ENCODE data around the gene ELMOD1. TPM values are rescaled to one million over a fixed set of nuclear protein-coding genes. Genes with fewer than 3 reads are reported as not detected.

ELMOD1 gene
- total RNA-seq, 3 donors from 2014 or later (not counting 1 experiment from before 2014, with no cell fraction given) = not detected

GRCh38 chr11:107676336-107677057 is 85.5 kb downstream of the ELMOD1 start:
- Histone ChIP-seq H3K9me3 (ENCODE audit: control insufficient read depth, insufficient read depth, low read length) (no peaks in the 10 kb centered on the region), H3K4me3 (ENCODE audit: low read length) (no peak overlapping the region), H3K4me1 (ENCODE audit: control insufficient read depth, insufficient read depth, low read length) (no peaks in the 10 kb centered on the region), H3K27ac (ENCODE audit: low read length) (no peak overlapping the region), H3K27me3 (ENCODE audit: control insufficient read depth, insufficient read depth, low read length) (no peaks in the 10 kb centered on the region), H3K36me3 (ENCODE audit: control insufficient read depth, insufficient read depth, low read length) (no peaks in the 10 kb centered on the region)
- peaks cover 7 to 8% of the 10 kb centered on the region in 2 donors for H3K27me3 Mint-ChIP-seq (ENCODE audit: low read depth in 2 of 2)
- no peaks in the 10 kb centered on the region for H3K9me3 Mint-ChIP-seq
- H3K4me3 Mint-ChIP-seq = no peak overlapping the region
- no peak for ATAC-seq
- no peak overlapping the region for H3K27ac Mint-ChIP-seq
- H3K36me3 Mint-ChIP-seq = no peaks in the 10 kb centered on the region
- DNase-seq = no peak
- 71% methylated on average over 8 of the region's 8 CpGs for WGBS (ENCODE audit: insufficient coverage)
- TF ChIP-seq, protein P1, sequence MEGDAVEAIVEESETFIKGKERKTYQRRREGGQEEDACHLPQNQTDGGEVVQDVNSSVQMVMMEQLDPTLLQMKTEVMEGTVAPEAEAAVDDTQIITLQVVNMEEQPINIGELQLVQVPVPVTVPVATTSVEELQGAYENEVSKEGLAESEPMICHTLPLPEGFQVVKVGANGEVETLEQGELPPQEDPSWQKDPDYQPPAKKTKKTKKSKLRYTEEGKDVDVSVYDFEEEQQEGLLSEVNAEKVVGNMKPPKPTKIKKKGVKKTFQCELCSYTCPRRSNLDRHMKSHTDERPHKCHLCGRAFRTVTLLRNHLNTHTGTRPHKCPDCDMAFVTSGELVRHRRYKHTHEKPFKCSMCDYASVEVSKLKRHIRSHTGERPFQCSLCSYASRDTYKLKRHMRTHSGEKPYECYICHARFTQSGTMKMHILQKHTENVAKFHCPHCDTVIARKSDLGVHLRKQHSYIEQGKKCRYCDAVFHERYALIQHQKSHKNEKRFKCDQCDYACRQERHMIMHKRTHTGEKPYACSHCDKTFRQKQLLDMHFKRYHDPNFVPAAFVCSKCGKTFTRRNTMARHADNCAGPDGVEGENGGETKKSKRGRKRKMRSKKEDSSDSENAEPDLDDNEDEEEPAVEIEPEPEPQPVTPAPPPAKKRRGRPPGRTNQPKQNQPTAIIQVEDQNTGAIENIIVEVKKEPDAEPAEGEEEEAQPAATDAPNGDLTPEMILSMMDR (IDR thresholded peaks at IDR 0.05) = no peak
- intact Hi-C loops (cut with micrococcal nuclease) = no loop called here
- H3K4me1 Mint-ChIP-seq = no peaks in the 10 kb centered on the region

DNA sequence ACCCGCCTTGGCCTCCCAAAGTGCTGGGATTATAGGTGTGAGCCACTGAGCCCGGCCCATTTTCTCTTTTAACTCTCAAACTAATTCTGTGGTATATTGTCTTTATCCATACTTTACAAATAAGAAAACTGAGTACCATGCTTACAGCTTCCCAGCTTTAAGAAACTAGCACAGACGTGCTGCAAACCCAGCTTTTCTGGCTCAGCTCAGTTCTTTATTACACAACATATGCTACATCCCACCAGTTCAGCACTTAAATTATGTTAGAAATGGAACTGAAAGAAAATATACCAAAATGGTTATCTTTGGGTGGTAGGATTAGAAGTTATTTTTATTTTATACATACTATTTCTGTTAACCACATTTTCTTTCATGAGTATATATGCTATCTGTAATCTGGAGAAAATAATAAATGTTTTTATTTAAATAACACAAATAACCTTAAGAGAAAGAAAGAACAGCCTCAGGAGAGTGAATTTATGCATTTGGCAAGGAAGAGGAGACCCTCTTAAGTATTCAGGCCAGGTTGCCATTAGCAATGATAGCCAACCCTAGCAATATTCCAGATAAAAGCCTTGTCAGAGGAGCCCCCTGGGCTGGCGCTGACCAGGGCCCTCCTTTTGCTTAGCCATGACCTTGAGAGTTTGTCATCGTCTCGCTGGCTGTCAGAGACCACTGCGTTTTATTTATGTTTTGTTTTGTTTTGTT is 87.1 kb downstream of the ELMOD1 start:
- Mint-ChIP-seq H3K4me1 (no peaks in the 10 kb centered on the region), H3K27me3 (ENCODE audit: low read depth in 2 of 2) (peaks cover 5 to 7% of the 10 kb centered on the region in 2 donors), H3K36me3 (no peaks in the 10 kb centered on the region), H3K9me3 (no peaks in the 10 kb centered on the region), H3K27ac (no peak overlapping the region), H3K4me3 (no peak overlapping the region)
- no peaks in the 10 kb centered on the region for H3K36me3 ChIP-seq (ENCODE audit: control insufficient read depth, insufficient read depth, low read length)
- DNase-seq = no peak
- no peak for ATAC-seq
- no peaks in the 10 kb centered on the region for H3K27me3 ChIP-seq (ENCODE audit: control insufficient read depth, insufficient read depth, low read length)
- intact Hi-C loops (cut with micrococcal nuclease) = no loop called here
- H3K4me1 ChIP-seq (ENCODE audit: control insufficient read depth, insufficient read depth, low read length) = no peaks in the 10 kb centered on the region
- no peaks in the 10 kb centered on the region for H3K9me3 ChIP-seq (ENCODE audit: control insufficient read depth, insufficient read depth, low read length)
- no peak overlapping the region for H3K4me3 ChIP-seq (ENCODE audit: low read length)
- 97% methylated on average over 4 of the region's 7 CpGs for WGBS (ENCODE audit: insufficient coverage)
- no peak overlapping the region for H3K27ac ChIP-seq (ENCODE audit: low read length)
- TF ChIP-seq, protein P1 (IDR thresholded peaks at IDR 0.05) = no peak

DNA sequence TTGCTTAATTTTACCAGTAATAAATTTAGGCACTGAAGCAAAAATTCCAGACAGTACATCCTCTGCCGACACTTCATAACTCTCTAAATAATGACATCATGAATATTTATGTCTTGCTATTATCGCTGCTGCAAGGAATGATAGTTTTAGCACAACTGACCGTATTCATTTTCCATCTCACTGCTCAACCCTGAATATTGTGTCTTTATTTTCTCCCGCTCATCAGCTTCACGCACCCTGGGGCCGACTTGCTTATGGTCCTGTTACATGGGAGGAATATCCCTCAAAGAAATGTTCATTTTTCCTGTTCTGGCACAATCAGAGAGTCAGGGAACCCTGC is 87.7 kb downstream of the ELMOD1 start:
- no peaks in the 10 kb centered on the region for H3K36me3 ChIP-seq (ENCODE audit: control insufficient read depth, insufficient read depth, low read length)
- H3K27me3 ChIP-seq (ENCODE audit: control insufficient read depth, insufficient read depth, low read length) = no peaks in the 10 kb centered on the region
- Mint-ChIP-seq H3K4me1 (no peaks in the 10 kb centered on the region), H3K4me3 (no peak overlapping the region), H3K36me3 (no peaks in the 10 kb centered on the region), H3K9me3 (no peaks in the 10 kb centered on the region), H3K27ac (no peak overlapping the region), H3K27me3 (ENCODE audit: low read depth in 2 of 2) (peaks cover 5 to 7% of the 10 kb centered on the region in 2 donors)
- H3K27ac ChIP-seq (ENCODE audit: low read length) = no peak overlapping the region
- no peaks in the 10 kb centered on the region for H3K9me3 ChIP-seq (ENCODE audit: control insufficient read depth, insufficient read depth, low read length)
- H3K4me3 ChIP-seq (ENCODE audit: low read length) = no peak overlapping the region
- 80% methylated on average over 6 of the region's 6 CpGs for WGBS (ENCODE audit: insufficient coverage)
- TF ChIP-seq, protein P1 (IDR thresholded peaks at IDR 0.05) = no peak
- no peak for DNase-seq
- H3K4me1 ChIP-seq (ENCODE audit: control insufficient read depth, insufficient read depth, low read length) = no peaks in the 10 kb centered on the region
- ATAC-seq = no peak
- intact Hi-C loops (cut with micrococcal nuclease) = no loop called here
